Thoracic aorta (tissue), 2 donors: ENCODE data around the gene ESRRB. TPM values are rescaled to one million over a fixed set of nuclear protein-coding genes. Genes with fewer than 3 reads are reported as not detected.

Source experiments
- ATAC-seq: fragments of 150-250 bp; one replicate; pipeline ENCODE4 v1.8.0; 2017; ENCODE audit warnings: low read depth; ENCODE audit not compliant: insufficient number of reproducible peaks, low FRiP score
- DNase-seq: peaks from one replicate; pipeline ENCODE4 v3.0.0-alpha.2; 2020; ENCODE audit warnings: low spot score
- H3K27ac ChIP-seq, 2 donors: fragments of 200-600 bp; sonication (generic); 1 replicate in 1 of 2; 2 replicates in 1 of 2; pipeline ENCODE4 v1.5.1; 2016; ENCODE audit warnings: mild to moderate bottlenecking in 2 of 2, moderate library complexity in 2 of 2
- H3K27me3 ChIP-seq: fragments of 200-600 bp; sonication (generic); replicated peaks from 2 replicates; pipeline ENCODE4 v1.6.0; 2016; ENCODE audit warnings: mild to moderate bottlenecking; ENCODE audit not compliant: insufficient read depth
- H3K36me3 ChIP-seq: fragments of 200-600 bp; sonication (generic); one replicate; pipeline ENCODE4 v1.5.1; 2016
- H3K4me1 ChIP-seq, 2 donors: fragments of 200-600 bp; sonication (generic); 1 replicate in 1 of 2; 2 replicates in 1 of 2; pipeline versions ENCODE4 v1.5.1 to v1.6.0; 2016; ENCODE audit warnings: low read depth in 2 of 2, mild to moderate bottlenecking in 1 of 2; ENCODE audit not compliant: control insufficient read depth in 1 of 2
- H3K4me3 ChIP-seq: fragments of 200-600 bp; sonication (generic); 2 replicates; pipeline ENCODE4 v1.5.1; 2016; ENCODE audit warnings: mild to moderate bottlenecking
- H3K9me3 ChIP-seq: fragments of 200-600 bp; sonication (generic); 2 replicates; pipeline ENCODE4 v1.5.1; 2016
- CTCF ChIP-seq: fragments of 200-600 bp; sonication (generic); IDR thresholded peaks from one replicate; pipeline ENCODE4 v1.5.1; 2019; ENCODE audit warnings: antibody characterized with exemption
- total RNA-seq, 2 donors: library from RNA; depleted of rRNA; stranded (reverse); fragments of >200 nt; gene quantifications; one replicate each; pipeline versions ENCODE4 v1.1.0 to v1.2.3, GENCODE V29; 2016

Gene ESRRB
- total RNA-seq, 2 donors from 2014 or later: 4.6 TPM; not detected in 1

GRCh38 chr14:76491172-76491930 lies 115.4 kb downstream of the ESRRB start:
- Histone ChIP-seq H3K36me3 (no peaks in the 10 kb centered on the region), H3K9me3 (no peaks in the 10 kb centered on the region), H3K4me3 (no peak overlapping the region), H3K27ac (no peak overlapping the region), H3K27me3 (no peaks in the 10 kb centered on the region), H3K4me1 (no peaks in the 10 kb centered on the region)
- ATAC-seq: no peak
- no peak for TF ChIP-seq CTCF
- no peak for DNase-seq

- DNase-seq (no peak), ATAC-seq (no peak)
- H3K36me3 ChIP-seq: no peaks in the 10 kb centered on the region
- TF ChIP-seq CTCF: no peak
- no peak overlapping the region for H3K4me3 ChIP-seq
- no peaks in the 10 kb centered on the region for H3K27me3 ChIP-seq
- H3K9me3 ChIP-seq: no peaks in the 10 kb centered on the region
- H3K27ac ChIP-seq: no peak overlapping the region
- H3K4me1 ChIP-seq: no peaks in the 10 kb centered on the region
Observed at GRCh38 chr14:76495983-76496382, 120.0 kb downstream of the ESRRB start.

GRCh38 chr14:76496595-76496994 lies 120.7 kb downstream of the ESRRB start:
- Histone ChIP-seq H3K9me3 (no peaks in the 10 kb centered on the region), H3K27ac (no peak overlapping the region), H3K27me3 (no peaks in the 10 kb centered on the region), H3K4me3 (no peak overlapping the region), H3K4me1 (no peaks in the 10 kb centered on the region), H3K36me3 (no peaks in the 10 kb centered on the region)
- TF ChIP-seq CTCF: no peak
- DNase-seq (no peak), ATAC-seq (no peak)

- Histone ChIP-seq H3K4me3 (no peak overlapping the region), H3K9me3 (no peaks in the 10 kb centered on the region), H3K4me1 (no peaks in the 10 kb centered on the region), H3K27me3 (no peaks in the 10 kb centered on the region), H3K36me3 (no peaks in the 10 kb centered on the region), H3K27ac (no peak overlapping the region)
- TF ChIP-seq CTCF: no peak
- no peak for ATAC-seq
- DNase-seq: no peak
Observed at GRCh38 chr14:76497550-76498462, 121.9 kb downstream of the ESRRB start.

- Histone ChIP-seq H3K4me3 (no peak overlapping the region), H3K27me3 (no peaks in the 10 kb centered on the region), H3K9me3 (no peaks in the 10 kb centered on the region), H3K4me1 (no peaks in the 10 kb centered on the region), H3K27ac (no peak overlapping the region), H3K36me3 (no peaks in the 10 kb centered on the region)
- ATAC-seq: no peak
- no peak for TF ChIP-seq CTCF
- no peak for DNase-seq
Observed at GRCh38 chr14:76498463-76498935, 122.6 kb downstream of the ESRRB start.
